Aorta (tissue), 5 donors: ENCODE measurements around the gene RLBP1. TPM values are rescaled to one million over a fixed set of nuclear protein-coding genes. Genes with fewer than 3 reads are reported as not detected.

ENCODE experiments used
- ATAC-seq: fragments of 200-7000 bp; cut with Tn5 transposase; one replicate; pipeline ENCODE4 v1.9.1; 2022; ENCODE audit warnings: moderate library complexity; ENCODE audit not compliant: low FRiP score
- DNase-seq, 2 donors: peaks; one replicate each; pipeline ENCODE4 v3.0.0-alpha.2; 2020
- H3K27ac ChIP-seq, 2 donors: one replicate each; pipeline ENCODE4 v1.5.1; 2013; ENCODE audit warnings: low read length in 2 of 2, mild to moderate bottlenecking in 2 of 2, moderate library complexity in 2 of 2, control low read depth in 1 of 2, inconsistent platforms in 1 of 2, low read depth in 1 of 2
- H3K27me3 ChIP-seq, 2 donors: one replicate each; pipeline ENCODE4 v1.6.1; 2013; ENCODE audit warnings: control low read depth in 1 of 2, low read length in 1 of 2, mild to moderate bottlenecking in 1 of 2, moderate library complexity in 1 of 2; ENCODE audit not compliant: insufficient read depth in 2 of 2, control insufficient read depth in 1 of 2
- H3K36me3 ChIP-seq, 2 donors: one replicate each; pipeline ENCODE4 v1.6.1; 2013; ENCODE audit warnings: control low read depth in 1 of 2, low read length in 1 of 2, mild to moderate bottlenecking in 1 of 2; ENCODE audit not compliant: insufficient read depth in 2 of 2, control insufficient read depth in 1 of 2
- H3K4me1 ChIP-seq, 2 donors: one replicate each; pipeline ENCODE4 v1.6.1; 2013; ENCODE audit warnings: low read length in 2 of 2, control low read depth in 1 of 2, mild to moderate bottlenecking in 1 of 2, moderate library complexity in 1 of 2; ENCODE audit not compliant: insufficient read depth in 2 of 2, control insufficient read depth in 1 of 2
- H3K4me3 ChIP-seq, 2 donors: one replicate each; pipeline ENCODE4 v1.5.1; 2013; ENCODE audit warnings: low read length in 2 of 2, control low read depth in 1 of 2, mild to moderate bottlenecking in 1 of 2
- H3K9me3 ChIP-seq: one replicate; pipeline ENCODE4 v1.6.1; 2013; ENCODE audit warnings: mild to moderate bottlenecking, low read length; ENCODE audit not compliant: control insufficient read depth
- WGBS, 2 donors: extraction: QIAGEN DNeasy Blood & Tissue Kit; methylation state at CpG; one replicate each; pipeline ENCODE4 v1.1.7; 2013; 5-methylcytosine and 5-hydroxymethylcytosine counted together
- intact Hi-C, 2 donors: fragments of 100-400 bp; cut with DNase I; formaldehyde crosslinking; loops; one replicate each; pipeline versions ENCODE4 v1.14.2 to v1.15.0; 2022
- polyA plus RNA-seq, 2 donors: library from polyadenylated mRNA; stranded (reverse); fragments of 200-250 nt; gene quantifications; one replicate each; pipeline ENCODE4 v1.2.3, GENCODE V29; 2013
- total RNA-seq, 2 donors: library from RNA; stranded (reverse); fragmentation: NEBNext Ultra II Directional; extraction: Animal tissue kit (Norgen Biotek cat#: 25700); gene quantifications; one replicate each; pipeline ENCODE4 v1.2.1, GENCODE V29; 2021
- donor health status: healthy with polysubstance abuse.
- donor health status: Bipolar disorder and iron deficiency.
- donor health status: DM: no; HTN: no; CAD: no.
- donor health status: DM: no; HTN: no; CAD: no.
- donor health status: DM: yes; HTN: yes; CAD: no.

RLBP1 gene
- total and polyA plus RNA-seq, 4 donors: not detected

- WGBS, 2 donors: 17 to 18% methylated on average over 7 of the region's 7 CpGs
Observed at GRCh38 chr15:89167267-89168176, 53.9 kb downstream of the RLBP1 start.

GRCh38 chr15:89165677-89166076, 55.7 kb downstream of the RLBP1 start:
- H3K36me3 ChIP-seq: peaks cover 0 to 2% of the 10 kb centered on the region in 2 donors
- H3K4me3 ChIP-seq: no peak overlapping the region
- ATAC-seq (no peak), DNase-seq (no peak)
- H3K4me1 ChIP-seq: peaks cover 9 to 10% of the 10 kb centered on the region in 2 donors
- intact Hi-C loops: no loop called here
- no peaks in the 10 kb centered on the region for H3K27me3 ChIP-seq
- H3K27ac ChIP-seq: peak overlapping the region; percentile 48 to 71
- 4 to 15% methylated on average over 2 of the region's 2 CpGs for WGBS, 2 donors
- H3K9me3 ChIP-seq: no peaks in the 10 kb centered on the region

More at GRCh38 chr15:89167267-89168176, 53.9 kb downstream of the RLBP1 start:
- Histone ChIP-seq H3K4me3 (no peak overlapping the region), H3K9me3 (no peaks in the 10 kb centered on the region), H3K27ac (peak overlapping the region; percentile 4 to 96), H3K27me3 (no peaks in the 10 kb centered on the region), H3K36me3 (peaks cover 0 to 2% of the 10 kb centered on the region in 2 donors), H3K4me1 (peaks cover 9 to 10% of the 10 kb centered on the region in 2 donors)
- peak; percentile 42 for ATAC-seq
- intact Hi-C loops: no loop called here
- DNase-seq: peak in 1 of 2 donors; percentile 58

- DNase-seq: no peak
- Histone ChIP-seq H3K27ac (peak overlapping the region in 1 of 2 donors; percentile 57), H3K27me3 (no peaks in the 10 kb centered on the region), H3K36me3 (peaks cover 0 to 4% of the 10 kb centered on the region in 2 donors), H3K4me1 (peaks cover 9 to 10% of the 10 kb centered on the region in 2 donors), H3K9me3 (no peaks in the 10 kb centered on the region), H3K4me3 (no peak overlapping the region)
- peak; percentile 75 for ATAC-seq
- intact Hi-C loops: no loop called here
- 28 to 32% methylated on average over 7 of the region's 7 CpGs for WGBS, 2 donors
Observed at GRCh38 chr15:89164712-89165211, 56.6 kb downstream of the RLBP1 start.

GRCh38 chr15:89163271-89164055, 57.9 kb downstream of the RLBP1 start:
- Histone ChIP-seq H3K36me3 (peaks cover 0 to 4% of the 10 kb centered on the region in 2 donors), H3K9me3 (no peaks in the 10 kb centered on the region), H3K27ac (peak overlapping the region in 1 of 2 donors; percentile 12), H3K4me3 (no peak overlapping the region), H3K27me3 (no peaks in the 10 kb centered on the region), H3K4me1 (peaks cover 9 to 10% of the 10 kb centered on the region in 2 donors)
- intact Hi-C loops: no loop called here
- DNase-seq: no peak
- WGBS, 2 donors: 92 to 94% methylated on average over 5 of the region's 5 CpGs
- no peak for ATAC-seq

- DNase-seq (no peak), ATAC-seq (no peak)
- intact Hi-C loops: no loop called here
- Histone ChIP-seq H3K36me3 (peaks cover 4 to 8% of the 10 kb centered on the region in 2 donors), H3K9me3 (no peaks in the 10 kb centered on the region), H3K4me3 (no peak overlapping the region), H3K27me3 (no peaks in the 10 kb centered on the region), H3K27ac (no peak overlapping the region), H3K4me1 (peaks cover 0 to 9% of the 10 kb centered on the region in 2 donors)
- WGBS, 2 donors: 79 to 81% methylated on average over 3 of the region's 3 CpGs
Observed at GRCh38 chr15:89161666-89162065, 59.7 kb downstream of the RLBP1 start.

Other genes starting within 250 kb of the RLBP1 start
- 100 to 1,000 TPM; 135 to 221 TPM for gene ABHD2, start 133.1 kb downstream of the RLBP1 start, total RNA-seq
- 10 to 100 TPM in 1 of 2 donors, 1 to 10 TPM in 1; 9.1 to 29.9 TPM for gene ABHD2, start 133.1 kb downstream of the RLBP1 start, polyA plus RNA-seq
- 1 to 10 TPM; 6.2 to 9.1 TPM for gene FANCI, start 22.4 kb upstream of the RLBP1 start, total RNA-seq
- 1 to 10 TPM; 1.3 to 3.8 TPM for gene FANCI, start 22.4 kb upstream of the RLBP1 start, polyA plus RNA-seq
- gene POLG, start 113.2 kb upstream of the RLBP1 start, total RNA-seq: 10 to 100 TPM; 55.6 to 59.2 TPM
- 10 to 100 TPM; 18.4 to 61.9 TPM for gene POLG, start 113.2 kb upstream of the RLBP1 start, polyA plus RNA-seq